HTR-8/SVneo (cell line): ENCODE data around the gene HOXD3.

ENCODE experiments used
- DNase-seq: peaks from one replicate; pipeline ENCODE4 v3.0.0; 2011; ENCODE audit warnings: low spot score, mixed read lengths; ENCODE audit not compliant: insufficient read length
- FAIRE-seq: peaks from 2 replicates; lab custom pipeline; 2011; peaks lifted over from hg19 to GRCh38; lab: Jason Lieb, UNC

Gene HOXD3

DNA sequence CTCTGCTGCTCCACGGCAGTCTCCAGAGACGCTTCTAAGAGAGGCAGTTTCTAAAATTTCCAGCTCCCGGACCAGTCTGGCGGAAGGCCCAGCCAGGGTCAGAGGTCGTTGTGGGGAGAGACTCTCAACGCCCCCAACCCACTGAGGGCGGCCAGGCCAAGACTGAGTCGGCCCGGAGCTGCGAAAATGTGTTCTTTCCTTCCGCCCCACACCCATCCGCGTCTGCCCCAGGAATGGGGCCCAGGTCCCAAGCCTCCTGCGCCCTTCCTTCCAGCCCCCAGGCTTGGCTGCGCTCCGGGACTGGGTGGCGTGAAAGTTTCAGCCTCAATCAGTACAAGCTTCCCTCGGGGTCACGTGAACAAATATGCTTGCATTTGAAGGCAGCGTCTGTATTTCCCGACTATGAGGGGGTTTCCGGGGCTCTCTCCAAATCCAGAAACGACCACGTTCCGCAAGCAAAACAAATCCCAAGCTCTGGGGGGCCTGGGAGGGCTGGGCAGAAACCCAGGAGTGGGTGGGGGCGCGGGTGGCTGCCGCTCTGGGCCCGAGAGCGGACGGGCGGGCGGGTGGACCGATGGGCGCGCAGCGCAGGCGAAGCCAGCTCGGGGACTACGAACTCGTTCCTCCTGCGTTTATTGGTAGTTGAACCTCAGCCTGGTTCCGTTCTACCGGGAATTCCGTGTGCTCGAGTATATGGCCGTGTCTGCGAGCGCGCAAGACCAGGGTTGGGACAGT, 3.3 kb downstream of the HOXD3 start:
- no peak for DNase-seq
- FAIRE-seq = no peak

DNA sequence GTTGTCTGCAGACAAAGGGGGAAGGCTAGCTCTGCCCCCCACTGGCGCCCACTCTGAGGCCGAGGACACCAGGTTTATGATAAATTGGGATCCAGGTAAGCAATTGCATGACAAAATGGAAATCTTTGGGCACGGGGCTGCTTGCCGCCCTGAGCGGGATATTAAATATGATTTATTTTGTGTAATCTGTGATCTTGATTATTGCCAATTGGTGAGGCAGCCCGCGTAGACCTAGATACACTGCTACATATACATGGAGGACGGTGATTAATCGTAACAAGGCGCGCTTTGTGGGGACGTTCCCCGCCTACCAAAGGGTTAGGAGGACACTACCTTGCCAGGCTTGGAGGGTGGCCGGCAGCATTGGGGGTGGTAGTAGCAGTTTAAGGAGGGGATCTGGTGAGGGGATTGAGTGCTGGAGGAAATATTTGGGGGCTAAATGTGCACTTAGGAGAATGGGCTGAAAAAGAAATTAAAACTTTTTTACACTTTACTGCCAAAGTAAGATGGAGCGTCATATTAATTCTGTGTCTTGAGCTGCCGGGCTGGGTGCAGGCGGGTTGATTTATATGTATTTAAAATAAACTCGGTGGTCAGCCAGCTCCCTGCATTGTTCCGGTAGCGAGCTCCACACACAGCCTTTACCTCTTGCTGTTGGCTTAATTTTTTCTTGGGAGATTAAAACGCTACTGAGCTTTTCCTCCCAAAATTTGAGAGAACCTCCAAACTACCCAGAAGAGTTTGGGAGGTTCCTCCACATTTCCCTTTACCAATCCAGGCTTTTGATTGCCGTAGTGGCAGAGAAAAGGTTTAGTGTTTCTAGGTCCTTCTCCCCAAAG, 4.1 kb downstream of the HOXD3 start:
- FAIRE-seq (no peak), DNase-seq (no peak)

DNA sequence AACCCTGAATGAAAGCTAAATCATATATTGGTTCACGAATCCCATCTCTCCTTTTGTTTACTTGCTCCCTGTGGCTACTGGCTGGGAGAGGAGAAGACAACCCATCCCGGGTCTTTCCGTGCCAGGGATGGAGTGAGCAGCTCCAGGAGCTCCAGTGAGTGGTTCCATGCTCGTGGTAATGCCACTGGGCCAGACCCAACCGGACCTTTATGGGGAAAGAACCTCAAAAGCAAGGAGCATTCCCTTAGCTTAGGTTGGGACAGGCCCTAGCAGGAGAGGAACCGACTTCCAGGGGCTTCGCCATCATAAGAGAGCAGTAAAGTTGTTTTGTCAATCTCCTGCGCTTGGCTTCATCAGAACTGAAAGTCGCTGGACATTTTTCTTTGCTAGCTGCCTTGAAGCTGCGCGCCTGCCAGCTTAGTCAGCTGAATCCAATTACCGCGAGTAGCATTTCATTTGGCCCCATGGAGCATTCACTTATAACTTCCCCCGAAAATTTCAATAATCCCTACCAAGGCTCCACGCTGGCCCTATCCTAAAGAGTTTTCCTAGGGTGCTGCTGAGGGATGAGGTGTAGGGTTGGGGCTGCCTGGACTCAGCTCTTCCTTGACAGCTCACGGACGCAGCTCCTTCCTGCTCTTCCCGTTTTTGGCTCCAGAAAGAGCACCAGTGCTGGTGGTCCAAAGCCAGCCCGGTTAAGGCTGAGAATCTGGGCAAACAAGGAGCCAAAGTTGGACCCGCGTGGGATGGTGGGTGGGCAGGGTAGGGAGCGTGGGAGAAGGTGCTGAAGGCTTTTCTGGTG, 4.9 kb downstream of the HOXD3 start:
- DNase-seq (no peak), FAIRE-seq (no peak)

DNA sequence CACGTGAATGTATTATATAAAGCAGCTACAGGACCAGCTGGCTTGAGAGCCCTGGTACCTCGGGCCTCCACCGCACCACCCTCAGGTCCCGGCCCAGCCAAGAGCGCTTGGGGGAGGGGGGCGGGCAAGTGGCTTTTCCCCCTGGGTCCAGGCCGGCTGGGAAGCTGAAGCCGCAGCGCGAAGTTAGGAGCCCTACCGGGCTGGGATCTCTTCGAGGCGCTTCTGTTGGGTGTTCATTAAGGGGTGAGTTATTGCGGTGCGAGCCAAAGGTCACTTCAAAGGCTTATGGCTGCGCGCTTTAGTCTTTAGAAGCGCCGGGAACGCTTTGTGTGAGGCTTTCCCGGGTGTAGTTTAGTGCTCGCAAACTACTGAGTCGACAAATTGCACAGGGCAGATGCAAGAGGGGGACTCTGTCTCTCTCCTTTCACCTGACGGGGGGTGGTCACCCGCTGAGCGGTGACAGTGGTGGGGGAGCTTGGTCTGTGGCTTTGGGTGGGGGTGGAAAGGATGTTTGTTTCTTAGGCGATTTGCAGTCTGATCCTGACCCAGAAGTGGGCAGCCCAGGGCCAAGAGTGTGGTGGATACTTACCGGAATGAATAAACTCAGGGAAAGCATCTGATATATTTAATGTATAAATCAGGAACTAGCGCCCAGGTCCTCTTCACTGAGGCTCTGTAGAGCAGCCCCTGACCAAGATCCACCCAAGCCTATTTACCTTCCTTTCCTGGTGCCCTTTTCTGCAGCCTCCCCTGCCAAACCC, 6.0 kb downstream of the HOXD3 start:
- DNase-seq = no peak
- no peak for FAIRE-seq

DNA sequence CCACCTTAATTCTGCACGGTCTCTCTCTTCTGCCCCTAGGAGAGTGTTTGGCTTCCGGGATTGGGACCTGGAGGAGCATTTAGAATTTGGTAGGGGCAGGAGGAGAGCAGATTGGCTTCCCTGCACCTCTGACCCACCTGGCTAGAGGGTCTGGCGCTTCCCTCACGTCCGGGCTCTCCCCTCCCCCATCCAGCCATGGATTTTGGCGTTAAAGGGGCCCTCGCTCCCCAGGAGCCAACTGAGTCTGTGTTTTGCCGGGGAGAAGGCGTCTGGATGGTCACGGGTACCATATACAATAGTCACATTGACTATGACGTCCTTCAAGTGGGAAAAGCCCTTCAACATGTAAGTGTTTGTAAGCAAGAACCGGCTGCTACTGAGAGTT, 6.6 kb downstream of the HOXD3 start:
- DNase-seq = no peak
- no peak for FAIRE-seq

DNA sequence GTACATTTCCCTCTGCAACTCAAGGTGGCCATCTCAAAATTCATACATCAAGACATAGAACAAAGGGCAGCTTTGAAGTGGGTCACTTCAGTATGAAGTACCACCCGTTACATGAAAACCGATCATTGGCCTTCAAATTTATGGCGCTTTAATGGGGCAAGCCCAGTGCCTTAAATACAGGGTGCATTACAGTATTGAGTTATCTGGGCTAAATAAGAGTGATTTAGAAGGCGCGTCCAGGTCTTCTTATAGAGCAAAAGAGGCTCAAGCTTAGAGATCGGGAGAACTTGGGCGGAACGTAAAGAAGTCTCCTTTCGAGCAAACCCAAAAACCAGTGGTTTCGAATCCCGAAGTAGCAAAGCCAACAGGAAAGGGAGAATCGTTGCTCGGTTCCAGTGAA, 7.1 kb downstream of the HOXD3 start:
- DNase-seq = no peak
- no peak for FAIRE-seq

DNA sequence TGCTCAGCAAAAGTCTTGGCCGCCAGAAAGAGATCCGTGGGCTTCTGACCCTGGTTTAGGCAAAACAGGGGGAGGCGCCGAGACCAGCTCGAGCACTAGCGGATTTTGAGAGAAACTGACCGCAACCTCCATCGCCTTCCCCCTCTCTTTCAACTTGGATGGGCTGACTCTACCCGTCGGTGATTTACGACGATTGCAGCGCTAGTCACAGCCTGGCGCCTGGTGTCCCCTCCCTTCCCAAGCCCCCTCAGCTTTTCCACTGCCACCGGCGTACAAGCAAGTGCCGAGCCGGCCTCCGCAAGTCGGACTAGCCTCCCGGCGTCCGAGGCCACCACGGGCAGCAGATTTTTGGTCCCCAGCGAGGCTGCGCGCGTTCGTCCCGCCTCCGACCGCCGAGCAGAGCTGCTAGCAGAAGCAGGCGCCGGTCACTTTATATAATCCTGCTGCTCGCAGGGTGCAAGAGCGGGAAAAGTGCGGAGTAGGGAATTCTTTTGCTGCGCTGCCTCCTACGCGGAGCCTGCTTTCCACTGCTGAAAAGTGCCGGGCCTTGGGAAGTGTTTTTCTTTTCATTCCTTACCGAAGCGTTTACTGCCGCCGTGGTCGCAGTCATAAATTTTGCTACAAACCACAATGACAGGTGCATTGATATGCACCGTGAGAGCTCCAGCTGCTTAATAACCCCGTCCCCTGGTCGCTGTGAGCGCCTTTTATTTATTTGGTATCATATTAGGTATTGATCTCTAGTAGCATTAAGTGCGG, 7.7 kb downstream of the HOXD3 start:
- DNase-seq (no peak), FAIRE-seq (no peak)

DNA sequence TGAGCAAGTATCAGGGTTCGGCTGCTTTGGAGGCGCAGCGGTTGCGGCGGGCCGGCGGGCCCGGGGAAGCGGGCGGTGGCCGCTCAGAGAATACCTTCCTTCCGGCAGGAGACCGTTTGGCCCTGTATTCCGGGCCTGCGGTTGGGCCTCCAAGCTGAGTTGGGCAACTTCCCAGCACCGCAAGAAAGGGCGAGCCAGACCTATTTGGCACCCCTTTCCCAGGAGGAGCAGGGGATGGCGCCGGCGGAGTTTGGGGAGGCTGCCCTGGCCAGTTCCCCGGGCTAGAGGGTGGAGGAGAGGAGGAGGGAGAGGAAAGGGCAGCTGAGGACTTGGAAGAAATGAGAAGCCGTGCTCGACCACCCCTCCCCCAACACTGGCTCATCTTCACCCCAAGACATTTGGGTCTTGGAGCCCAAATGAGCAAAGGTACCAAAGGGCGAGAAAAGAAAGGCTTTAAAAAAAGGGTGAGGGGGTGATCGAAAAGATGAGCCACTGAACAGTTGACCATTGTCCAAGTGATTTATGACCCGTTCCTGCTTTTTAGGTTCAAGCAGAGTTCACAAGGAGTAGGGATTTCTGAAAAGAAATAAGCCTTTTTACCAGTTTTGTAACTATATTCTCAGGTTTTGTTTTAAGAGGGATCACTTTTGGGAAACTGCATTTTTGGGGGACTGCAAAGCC, 8.4 kb downstream of the HOXD3 start:
- no peak for DNase-seq

DNA sequence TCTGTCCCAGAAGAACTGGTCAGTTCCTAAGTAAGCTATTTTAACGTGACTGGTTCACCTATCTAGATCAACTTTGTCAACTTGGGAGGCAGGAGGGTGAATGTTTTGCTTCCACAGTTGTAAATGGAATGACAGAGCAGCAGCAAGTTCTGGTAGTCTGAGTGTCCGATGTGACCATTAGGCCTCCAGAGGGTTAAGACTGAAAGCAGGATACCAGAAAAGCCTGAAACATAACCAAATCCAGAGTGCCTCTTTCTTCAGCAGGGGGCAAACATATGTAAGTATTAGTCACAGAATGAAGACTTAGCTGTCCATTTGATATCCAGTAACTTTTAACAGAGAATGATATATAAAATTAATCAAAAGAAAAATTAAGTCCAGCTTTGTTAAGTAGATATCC, 9.2 kb downstream of the HOXD3 start:
- FAIRE-seq (no peak), DNase-seq (no peak)

More for the DNA sequence above, 8.4 kb downstream of the HOXD3 start:
- FAIRE-seq = no peak

DNA sequence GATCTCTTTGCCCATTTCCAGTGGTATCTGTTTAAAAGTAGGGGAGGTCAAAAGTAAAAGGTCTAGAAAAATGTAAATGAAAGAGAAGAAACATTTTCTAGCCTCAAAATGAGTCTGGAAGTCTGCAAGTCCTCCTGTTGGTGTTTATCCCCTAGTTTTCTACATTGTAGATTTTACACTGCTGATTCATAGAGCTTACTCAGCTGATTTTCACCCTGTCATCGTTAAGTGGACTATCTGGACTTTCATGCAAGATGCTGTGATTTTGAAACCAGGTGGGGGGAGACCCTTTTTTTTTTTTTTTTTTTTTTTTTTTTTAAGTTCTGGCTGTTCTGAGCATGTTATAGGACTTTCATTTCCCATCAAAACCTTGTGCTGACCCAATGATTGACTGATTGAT, 10.3 kb downstream of the HOXD3 start:
- DNase-seq = no peak
- no peak for FAIRE-seq

DNA sequence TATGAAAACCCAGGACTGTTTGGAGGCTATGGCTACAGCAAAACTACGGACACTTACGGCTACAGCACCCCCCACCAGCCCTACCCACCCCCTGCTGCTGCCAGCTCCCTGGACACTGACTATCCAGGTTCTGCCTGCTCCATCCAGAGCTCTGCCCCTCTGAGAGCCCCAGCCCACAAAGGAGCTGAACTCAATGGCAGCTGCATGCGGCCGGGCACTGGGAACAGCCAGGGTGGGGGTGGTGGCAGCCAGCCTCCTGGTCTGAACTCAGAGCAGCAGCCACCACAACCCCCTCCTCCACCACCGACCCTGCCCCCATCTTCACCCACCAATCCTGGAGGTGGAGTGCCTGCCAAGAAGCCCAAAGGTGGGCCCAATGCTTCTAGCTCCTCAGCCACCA, 12.1 kb downstream of the HOXD3 start:
- no peak for FAIRE-seq
- DNase-seq = no peak

DNA sequence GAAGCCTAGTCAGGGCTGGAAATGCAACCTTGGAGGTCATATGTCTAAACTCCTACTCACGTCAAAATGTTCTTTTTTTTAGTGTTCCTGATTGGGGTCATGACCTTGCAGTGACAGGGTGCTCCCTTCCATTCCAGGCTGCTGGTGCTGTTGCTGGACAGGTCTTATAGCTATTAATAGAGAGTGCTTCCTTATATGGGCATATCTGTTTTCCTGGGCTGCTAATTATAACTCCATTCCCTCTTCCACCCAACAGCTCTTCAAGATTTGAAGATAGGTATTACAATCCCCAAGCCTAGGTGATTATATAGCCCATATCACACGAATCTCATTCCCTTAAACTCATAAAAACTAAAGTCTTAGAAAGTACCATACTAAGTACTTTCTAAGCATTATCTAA, 12.6 kb downstream of the HOXD3 start:
- DNase-seq (no peak), FAIRE-seq (no peak)

DNA sequence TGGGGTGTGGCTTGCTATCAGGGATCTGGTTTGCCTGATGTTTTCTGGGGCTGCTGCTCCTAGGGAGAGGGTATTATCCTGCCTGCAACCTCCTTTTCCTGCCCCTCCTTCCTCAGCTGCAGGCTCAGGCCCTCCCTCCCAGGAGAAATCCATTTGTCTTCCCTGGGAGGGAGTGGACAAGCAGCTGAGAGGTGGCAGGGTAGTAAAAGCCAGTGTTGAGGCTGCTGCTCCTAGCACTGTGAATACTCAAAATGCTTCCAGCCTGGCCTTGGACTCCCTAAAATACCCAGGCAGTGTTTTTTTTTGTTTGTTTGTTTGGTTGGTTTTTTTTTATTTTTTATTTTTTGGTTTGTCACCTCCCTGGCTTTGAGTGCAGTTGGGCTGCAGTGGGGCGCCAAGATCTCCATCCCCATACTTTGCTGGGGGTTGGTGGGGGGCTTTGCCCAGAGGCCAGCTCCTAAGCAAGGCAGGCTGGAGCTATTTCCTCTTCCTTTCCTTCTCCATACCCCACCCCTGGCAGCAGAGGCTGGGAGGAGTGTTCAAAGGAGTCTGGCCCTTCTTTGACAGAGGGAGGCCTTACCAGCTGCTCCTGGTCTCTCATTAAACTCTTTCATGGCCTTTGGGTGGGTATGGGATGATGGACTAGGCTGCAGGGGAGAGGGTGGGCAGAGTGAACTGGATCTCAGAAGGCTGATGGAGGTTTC, 13.6 kb downstream of the HOXD3 start:
- no peak for FAIRE-seq
- no peak for DNase-seq

DNA sequence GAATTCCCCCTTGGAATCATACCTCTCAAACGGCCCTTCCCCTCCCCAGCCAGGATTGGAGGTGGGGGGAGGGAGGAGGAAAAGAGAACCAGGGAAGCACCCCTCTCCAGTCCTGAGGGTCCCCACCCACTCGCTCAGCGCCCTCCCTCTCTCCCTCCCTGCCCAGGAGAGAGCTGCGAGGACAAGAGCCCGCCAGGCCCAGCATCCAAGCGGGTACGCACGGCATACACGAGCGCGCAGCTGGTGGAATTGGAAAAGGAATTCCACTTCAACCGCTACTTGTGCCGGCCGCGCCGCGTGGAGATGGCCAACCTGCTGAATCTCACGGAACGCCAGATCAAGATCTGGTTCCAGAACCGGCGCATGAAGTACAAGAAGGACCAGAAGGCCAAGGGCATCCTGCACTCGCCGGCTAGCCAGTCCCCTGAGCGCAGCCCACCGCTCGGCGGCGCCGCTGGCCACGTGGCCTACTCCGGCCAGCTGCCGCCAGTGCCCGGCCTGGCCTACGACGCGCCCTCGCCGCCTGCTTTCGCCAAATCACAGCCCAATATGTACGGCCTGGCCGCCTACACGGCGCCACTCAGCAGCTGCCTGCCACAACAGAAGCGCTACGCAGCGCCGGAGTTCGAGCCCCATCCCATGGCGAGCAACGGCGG, 14.4 kb downstream of the HOXD3 start:
- no peak for DNase-seq
- FAIRE-seq = no peak

DNA sequence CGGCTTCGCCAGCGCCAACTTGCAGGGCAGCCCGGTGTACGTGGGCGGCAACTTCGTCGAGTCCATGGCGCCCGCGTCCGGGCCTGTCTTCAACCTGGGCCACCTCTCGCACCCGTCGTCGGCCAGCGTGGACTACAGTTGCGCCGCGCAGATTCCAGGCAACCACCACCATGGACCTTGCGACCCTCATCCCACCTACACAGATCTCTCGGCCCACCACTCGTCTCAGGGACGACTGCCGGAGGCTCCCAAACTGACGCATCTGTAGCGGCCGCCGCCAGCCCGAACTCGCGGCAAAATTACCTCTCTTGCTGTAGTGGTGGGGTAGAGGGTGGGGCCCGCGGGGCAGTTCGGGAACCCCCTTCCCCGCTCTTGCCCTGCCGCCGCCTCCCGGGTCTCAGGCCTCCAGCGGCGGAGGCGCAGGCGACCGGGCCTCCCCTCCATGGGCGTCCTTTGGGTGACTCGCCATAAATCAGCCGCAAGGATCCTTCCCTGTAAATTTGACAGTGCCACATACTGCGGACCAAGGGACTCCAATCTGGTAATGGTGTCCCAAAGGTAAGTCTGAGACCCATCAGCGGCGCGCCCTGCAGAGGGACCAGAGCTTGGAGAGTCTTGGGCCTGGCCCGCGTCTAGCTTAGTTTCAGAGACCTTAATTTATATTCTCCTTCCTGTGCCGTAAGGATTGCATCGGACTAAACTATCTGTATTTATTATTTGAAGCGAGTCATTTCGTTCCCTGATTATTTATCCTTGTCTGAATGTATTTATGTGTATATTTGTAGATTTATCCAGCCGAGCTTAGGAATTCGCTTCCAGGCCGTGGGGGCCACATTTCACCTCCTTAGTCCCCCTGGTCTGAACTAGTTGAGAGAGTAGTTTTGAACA, 15.1 kb downstream of the HOXD3 start:
- DNase-seq = no peak

DNA sequence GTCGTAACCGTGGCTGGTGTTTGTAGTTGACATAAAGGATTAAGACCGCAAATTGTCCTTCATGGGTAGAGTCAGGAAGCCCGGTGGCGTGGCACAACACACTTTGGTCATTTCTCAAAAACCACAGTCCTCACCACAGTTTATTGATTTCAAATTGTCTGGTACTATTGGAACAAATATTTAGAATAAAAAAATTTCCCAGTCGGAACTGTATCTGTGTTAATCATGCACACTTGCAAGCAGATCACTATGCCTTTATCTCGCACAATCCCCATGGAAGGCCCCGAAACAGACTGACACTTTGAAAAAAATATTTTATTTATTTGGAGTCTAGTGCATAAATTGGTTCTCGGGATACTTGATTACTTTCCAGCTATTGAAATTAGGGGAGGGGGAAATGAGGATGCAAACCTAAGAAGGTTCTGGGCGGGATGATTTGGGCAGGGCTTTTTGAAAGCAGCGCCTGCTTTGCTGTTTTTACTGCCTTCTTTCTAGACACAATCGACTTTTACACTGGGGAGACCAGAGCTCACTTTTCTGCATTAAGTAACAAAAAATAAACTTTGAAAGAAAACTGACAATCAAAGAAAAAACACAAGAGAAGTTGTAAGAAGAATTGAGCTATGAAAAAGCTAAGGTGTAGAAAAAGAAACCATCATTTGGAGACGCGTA, 15.9 kb downstream of the HOXD3 start:
- no peak for FAIRE-seq
- no peak for DNase-seq

More for the DNA sequence above, 15.1 kb downstream of the HOXD3 start:
- FAIRE-seq = no peak
